CD14-positive monocyte (primary cell): Measurements from ENCODE around the gene NOP53. TPM values are rescaled to one million over a fixed set of nuclear protein-coding genes. Genes with fewer than 3 reads are reported as not detected.
"Not testable (repeated sequence)": the region's sequence is repeated elsewhere in the genome, so short reads cannot be mapped to it uniquely, and the experiment has no call there.

ENCODE experiments used
- DNase-seq, 3 donors: peaks; one replicate each; pipeline ENCODE4 v3.0.0-alpha.2; 2011 to 2022
- H2AFZ ChIP-seq: 2 replicates; pipeline ENCODE4 v1.6.0; 2012; ENCODE audit warnings: mild to moderate bottlenecking, low read depth, low read length, inconsistent platforms; ENCODE audit not compliant: insufficient read depth, poor library complexity, severe bottlenecking
- H3K27ac ChIP-seq, 2 donors: 1 replicate in 1 of 2; 2 replicates in 1 of 2; pipeline ENCODE4 v1.5.1; 2012 to 2013; ENCODE audit warnings: low read length in 2 of 2, control low read depth in 1 of 2, inconsistent platforms in 1 of 2, low read depth in 1 of 2, mild to moderate bottlenecking in 1 of 2
- H3K27me3 ChIP-seq, 2 donors: one replicate each; pipeline versions ENCODE4 v1.6.0 to v1.6.1; 2011 to 2013; ENCODE audit warnings: low read length in 2 of 2; ENCODE audit not compliant: control insufficient read depth in 2 of 2, insufficient read depth in 2 of 2
- H3K36me3 ChIP-seq, 2 donors: replicated peaks in 1 of 2; 1 replicate in 1 of 2; 2 replicates in 1 of 2; pipeline versions ENCODE4 v1.5.1 to v1.6.1; 2012 to 2013; ENCODE audit warnings: low read length in 2 of 2, control low read depth in 1 of 2, inconsistent platforms in 1 of 2, mild to moderate bottlenecking in 1 of 2; ENCODE audit not compliant: insufficient read depth in 2 of 2, control insufficient read depth in 1 of 2
- H3K4me1 ChIP-seq, 2 donors: 1 replicate in 1 of 2; 2 replicates in 1 of 2; pipeline versions ENCODE4 v1.5.1 to v1.6.1; 2012 to 2013; ENCODE audit warnings: low read length in 2 of 2, control low read depth in 1 of 2, inconsistent platforms in 1 of 2, mild to moderate bottlenecking in 1 of 2, moderate library complexity in 1 of 2; ENCODE audit not compliant: insufficient read depth in 2 of 2, control insufficient read depth in 1 of 2
- H3K4me2 ChIP-seq: replicated peaks from 2 replicates; pipeline ENCODE3; 2012; ENCODE audit warnings: low read length, moderate library complexity, mild to moderate bottlenecking; ENCODE audit not compliant: poor library complexity, severe bottlenecking; ENCODE audit errors: extremely low read depth
- H3K4me3 ChIP-seq, 3 experiments: fragments of 200-600 bp in 1 of 3; sonication (generic) in 1 of 3; replicated peaks in 1 of 3; 1 replicate in 2 of 3; 2 replicates in 1 of 3; pipeline ENCODE4 v1.5.1; 2011 to 2013; ENCODE audit warnings: low read length in 3 of 3, mild to moderate bottlenecking in 3 of 3, control low read depth in 2 of 3, low read depth in 2 of 3, inconsistent platforms in 1 of 3, moderate library complexity in 1 of 3
- H3K79me2 ChIP-seq: 2 replicates; pipeline ENCODE4 v1.6.0; 2012; ENCODE audit warnings: mild to moderate bottlenecking, control low read depth, inconsistent platforms, low read length, moderate library complexity; ENCODE audit not compliant: insufficient read depth
- H3K9ac ChIP-seq: 2 replicates; pipeline ENCODE4 v1.6.0; 2017; ENCODE audit warnings: low read length, mild to moderate bottlenecking; ENCODE audit not compliant: insufficient read depth, poor library complexity, severe bottlenecking
- H3K9me3 ChIP-seq, 2 donors: replicated peaks in 1 of 2; 1 replicate in 1 of 2; 2 replicates in 1 of 2; pipeline versions ENCODE4 v1.5.1 to v1.6.1; 2012 to 2013; ENCODE audit warnings: low read length in 2 of 2, control low read depth in 1 of 2; ENCODE audit not compliant: control insufficient read depth in 1 of 2, insufficient read depth in 1 of 2
- H4K20me1 ChIP-seq: 2 replicates; pipeline ENCODE4 v1.6.0; 2012; ENCODE audit warnings: mild to moderate bottlenecking, low read length, control low read depth, moderate library complexity; ENCODE audit not compliant: insufficient read depth
- H3K27ac Mint-ChIP-seq, 7 donors: one replicate each; pipeline ENCODE4 v1.8.0; 2020; ENCODE audit warnings: mild to moderate bottlenecking in 7 of 7, mixed read lengths in 7 of 7, moderate library complexity in 6 of 7, inconsistent platforms in 2 of 7
- H3K27me3 Mint-ChIP-seq, 3 donors: one replicate each; pipeline ENCODE4 v1.8.0; 2021 to 2022; ENCODE audit warnings: low read depth in 3 of 3, mild to moderate bottlenecking in 3 of 3, mixed read lengths in 3 of 3, moderate library complexity in 3 of 3, inconsistent platforms in 1 of 3
- H3K36me3 Mint-ChIP-seq, 2 donors: one replicate each; pipeline ENCODE4 v1.8.0; 2020; ENCODE audit warnings: mixed read lengths in 2 of 2, inconsistent platforms in 1 of 2, mild to moderate bottlenecking in 1 of 2
- H3K4me1 Mint-ChIP-seq: one replicate; pipeline ENCODE4 v1.8.0; 2020; ENCODE audit warnings: mild to moderate bottlenecking, mixed read lengths
- H3K4me3 Mint-ChIP-seq, 2 donors: one replicate each; pipeline ENCODE4 v1.8.0; 2020; ENCODE audit warnings: mild to moderate bottlenecking in 2 of 2, mixed read lengths in 2 of 2, moderate library complexity in 1 of 2
- H3K9me3 Mint-ChIP-seq, 7 donors: one replicate each; pipeline ENCODE4 v1.8.0; 2020 to 2022; ENCODE audit warnings: mixed read lengths in 7 of 7, mild to moderate bottlenecking in 6 of 7, moderate library complexity in 6 of 7, inconsistent platforms in 2 of 7
- CTCF ChIP-seq: fragments of 200-600 bp; IDR thresholded peaks from one replicate; pipeline ENCODE4 v1.8.0; 2022; ENCODE audit warnings: antibody characterized with exemption, mild to moderate bottlenecking
- WGBS: methylation state at CpG from one replicate; pipeline ENCODE4 v1.1.5; 2013; ENCODE audit warnings: missing lambda C conversion rate; ENCODE audit not compliant: insufficient coverage; 5-methylcytosine and 5-hydroxymethylcytosine counted together
- intact Hi-C, 2 donors: fragments of 100-400 bp; cut with micrococcal nuclease; formaldehyde crosslinking; loops; one replicate each; pipeline versions ENCODE4 v1.15.0 to v1.15.1; 2023
- polyA plus RNA-seq, 3 donors: library from polyadenylated mRNA; depleted of rRNA in 1 of 3; unstranded in 2 of 3; stranded (reverse) in 1 of 3; fragments of 300-500 nt in 2 of 3; fragments of >200 nt in 1 of 3; fragmentation: Illumina TruSeq in 2 of 3; gene quantifications; 1 replicate in 2 of 3; 2 replicates in 1 of 3; pipeline ENCODE4 v1.2.3, GENCODE V29; 2012 to 2021

NOP53 gene
- polyA plus RNA-seq, 3 donors: 47.5 to 193 (median 70.4) TPM

DNA sequence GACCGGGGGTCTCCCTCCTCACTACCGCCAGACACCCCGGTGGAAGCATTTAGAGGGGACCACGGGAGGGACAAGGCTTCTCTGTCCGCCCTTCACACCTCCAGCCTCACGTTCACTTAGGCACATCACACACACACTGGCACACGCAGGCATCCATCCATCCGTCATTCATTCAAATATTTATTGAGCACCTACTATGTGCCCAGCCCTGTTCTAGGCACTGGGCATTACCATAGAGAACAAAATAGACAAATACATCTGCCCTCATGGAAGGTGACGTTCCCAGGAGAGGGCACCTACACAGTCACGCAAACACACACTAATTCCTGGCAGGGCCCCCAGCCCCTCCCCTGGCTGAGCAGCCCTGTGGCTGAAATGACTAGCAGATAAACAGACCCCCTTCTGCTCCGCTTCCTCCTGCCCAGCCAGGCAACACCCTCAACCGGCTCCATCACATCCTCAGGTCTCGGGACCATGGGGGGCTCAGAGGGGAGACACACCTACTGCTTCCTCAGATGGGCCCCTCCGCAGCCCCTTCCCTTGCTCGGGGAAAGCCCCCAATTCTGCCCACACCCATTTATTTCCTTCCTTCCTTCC lies 3.7 kb upstream of the NOP53 start:
- no peak for TF ChIP-seq CTCF
- Histone ChIP-seq H3K79me2 (peaks cover 12% of the 10 kb centered on the region), H3K9me3 (no peaks in the 10 kb centered on the region), H3K4me3 (no peak overlapping the region), H3K4me2 (no peak overlapping the region), H3K9ac (no peak overlapping the region), H4K20me1 (peaks cover 1% of the 10 kb centered on the region), H3K4me1 (peaks cover 34 to 43% of the 10 kb centered on the region in 2 donors), H3K27ac (no peak overlapping the region), H3K36me3 (peaks cover 0 to under 1% of the 10 kb centered on the region in 2 donors), H3K27me3 (no peaks in the 10 kb centered on the region), H2AFZ (no peak overlapping the region)
- Mint-ChIP-seq H3K4me3 (no peak overlapping the region), H3K4me1 (peaks cover 28% of the 10 kb centered on the region), H3K27me3 (peaks cover 3 to 7% (median 4%) of the 10 kb centered on the region in 3 donors), H3K9me3 (peaks cover 0 to 2% (median 0%) of the 10 kb centered on the region in 7 donors), H3K27ac (peak overlapping the region in 5 of 7 donors; percentile 1 to 91 (median 62)), H3K36me3 (peaks cover 0 to under 1% of the 10 kb centered on the region in 2 donors)
- 81% methylated on average over 15 of the region's 15 CpGs for WGBS
- DNase-seq: no peak
- intact Hi-C loops: loop anchor here (2.0 to 10.0 kb wide), 4 partner anchors 29 to 467 kb away; partner anchors contain the start of genes EHD2 (in 1 of the 2), INAFM1 (in 1 of the 2) and NAPA (in 1 of the 2)

GRCh38 chr19:47742634-47743033 lies 2.7 kb upstream of the NOP53 start:
- Mint-ChIP-seq H3K9me3 (peaks cover 0 to 2% (median 0%) of the 10 kb centered on the region in 7 donors), H3K27me3 (peaks cover 3 to 7% (median 4%) of the 10 kb centered on the region in 3 donors), H3K27ac (peak overlapping the region in 6 of 7 donors; percentile 50 to 94 (median 79)), H3K36me3 (peaks cover 6 to 9% of the 10 kb centered on the region in 2 donors), H3K4me1 (peaks cover 31% of the 10 kb centered on the region), H3K4me3 (peak overlapping the region; percentile 77 to 88)
- TF ChIP-seq CTCF: no peak
- Histone ChIP-seq H3K27ac (peak overlapping the region; percentile 61 to 74), H3K27me3 (no peaks in the 10 kb centered on the region), H3K4me1 (peaks cover 34 to 46% of the 10 kb centered on the region in 2 donors), H3K4me2 (peak overlapping the region; percentile 70), H3K9ac (peak overlapping the region; percentile 61), H3K9me3 (no peaks in the 10 kb centered on the region), H3K4me3 (peak overlapping the region in 1 of 3 experiments; percentile 71), H2AFZ (peak overlapping the region; percentile 78), H4K20me1 (peaks cover 9% of the 10 kb centered on the region), H3K79me2 (peaks cover 22% of the 10 kb centered on the region), H3K36me3 (peaks cover 0 to 9% of the 10 kb centered on the region in 2 donors)
- no peak for DNase-seq
- intact Hi-C loops: loop anchor here (2.0 to 10.0 kb wide), 4 partner anchors 30 to 468 kb away; partner anchors contain the start of genes EHD2 (in 1 of the 2), INAFM1 (in 1 of the 2) and NAPA (in 1 of the 2)
- 100% methylated on average over 2 of the region's 13 CpGs for WGBS

GRCh38 chr19:47746129-47746528 lies 783 bp downstream of the NOP53 start:
- Mint-ChIP-seq H3K36me3 (peaks cover 30 to 43% of the 10 kb centered on the region in 2 donors), H3K27ac (peak overlapping the region in 5 of 7 donors; percentile 21 to 100 (median 97)), H3K4me3 (peak overlapping the region; percentile 94 to 96), H3K4me1 (peaks cover 33% of the 10 kb centered on the region)
- Histone ChIP-seq H3K27ac (peak overlapping the region in 1 of 2 donors; percentile 94), H4K20me1 (peaks cover 41% of the 10 kb centered on the region), H3K4me1 (peaks cover 34 to 46% of the 10 kb centered on the region in 2 donors), H3K4me2 (peak overlapping the region; percentile 72), H3K79me2 (peaks cover 47% of the 10 kb centered on the region), H3K4me3 (peak overlapping the region; percentile 72 to 85 (median 82)), H3K36me3 (peaks cover 29 to 44% of the 10 kb centered on the region in 2 donors)
- H3K27me3 ChIP-seq, H3K9ac ChIP-seq, H3K27me3 Mint-ChIP-seq, H3K9me3 ChIP-seq, H2AFZ ChIP-seq, DNase-seq, H3K9me3 Mint-ChIP-seq: not testable (repeated sequence)
- 84% methylated on average over 9 of the region's 17 CpGs for WGBS
- intact Hi-C loops: loop anchor here in 1 of 2 donors (10.0 kb wide), 2 partner anchors 231 to 471 kb away; partner anchors contain the start of genes INAFM1 and NAPA
